ENCODE data around the gene IL10. TPM values are rescaled to one million over a fixed set of nuclear protein-coding genes. Genes with fewer than 3 reads are reported as not detected.

Gene IL10
- not detected in 2 replicates for total RNA-seq

GRCh38 chr1:206772243-206772937 lies at the start of gene IL10:
Gene IL10 (minus strand): TSS chr1:206772494. CDS start chr1:206772435, 59 bp downstream.

GRCh38 chr1:206770531-206771337 lies 1.6 kb downstream of the IL10 start, which contains the start of gene IL19:
Gene IL19 (plus strand): TSS chr1:206770773. CDS start chr1:206836663, 65,890 bp downstream.

Small RNA genes lying within 50 kb of the gene (small RNA-seq; reads per million reads assigned to genes)
- not detected for gene RF00019

Other genes starting within 250 kb of the IL10 start
- 52.4 and 59.4 TPM in 2 replicates for gene EIF2D, start 160.0 kb downstream of the IL10 start, total RNA-seq
- gene DYRK3, start 137.0 kb downstream of the IL10 start, total RNA-seq: 13.4 and 22.4 TPM in 2 replicates
- 29.9 and 38.1 TPM in 2 replicates for gene MAPKAPK2, start 87.6 kb downstream of the IL10 start, total RNA-seq
- gene IL19, start 1.7 kb downstream of the IL10 start, total RNA-seq: not detected in 2 replicates
- not detected in 2 replicates for gene IL20, start 93.1 kb upstream of the IL10 start, total RNA-seq
- gene IL24, start 124.9 kb upstream of the IL10 start, total RNA-seq: not detected in 2 replicates
- gene FCMR, start 149.4 kb upstream of the IL10 start, total RNA-seq: 0.14 TPM in 1 of 2 replicates, not detected in the other
- gene PIGR, start 174.0 kb upstream of the IL10 start, total RNA-seq: not detected in 2 replicates
- gene FCAMR, start 198.0 kb upstream of the IL10 start, total RNA-seq: not detected in 2 replicates

All from thoracic aorta endothelial cell (primary cell).